GM12872 (cell line): ENCODE results near the gene PTP4A2.

ENCODE experiments used
- CTCF ChIP-seq: IDR thresholded peaks from 3 replicates; pipeline ENCODE4 v1.5.1; 2011; ENCODE audit warnings: low read depth, mild to moderate bottlenecking, low read length, moderate library complexity; ENCODE audit not compliant: insufficient read depth

PTP4A2 gene

GRCh38 chr1:31957701-31958674 lies 19.8 kb upstream of the PTP4A2 start:
- TF ChIP-seq CTCF: no peak

GRCh38 chr1:31955917-31956736 lies 18.0 kb upstream of the PTP4A2 start:
- TF ChIP-seq CTCF: peak; percentile 48

GRCh38 chr1:31954607-31955283 lies 16.6 kb upstream of the PTP4A2 start:
- TF ChIP-seq CTCF: no peak

- TF ChIP-seq CTCF: no peak
Measured at GRCh38 chr1:31952825-31953220, 14.7 kb upstream of the PTP4A2 start.

- TF ChIP-seq CTCF: no peak
Measured at GRCh38 chr1:31951276-31951675, 13.1 kb upstream of the PTP4A2 start.

- no peak for TF ChIP-seq CTCF
Measured at GRCh38 chr1:31949862-31950261, 11.7 kb upstream of the PTP4A2 start.
